Erythroblast (primary cell): ENCODE results near the gene PHLDB3.

Experiments
- DNase-seq, 2 experiments: peaks; one replicate each; lab custom pipeline; 2025; lab: John Stamatoyannopoulos, UW
- GATA1 ChIP-seq: IDR thresholded peaks from 2 replicates; pipeline ENCODE4 v1.6.1; 2011; ENCODE audit warnings: low read depth, mild to moderate bottlenecking, control low read depth, low read length, moderate library complexity
- POLR2A ChIP-seq: IDR thresholded peaks from 2 replicates; pipeline ENCODE4 v1.6.1; 2011; ENCODE audit warnings: mild to moderate bottlenecking, low read length

PHLDB3 gene

GRCh38 chr19:43499042-43499441 lies 5.5 kb downstream of the PHLDB3 start:
- DNase-seq: no peak
- TF ChIP-seq GATA1 (no peak), POLR2A (no peak)

DNA sequence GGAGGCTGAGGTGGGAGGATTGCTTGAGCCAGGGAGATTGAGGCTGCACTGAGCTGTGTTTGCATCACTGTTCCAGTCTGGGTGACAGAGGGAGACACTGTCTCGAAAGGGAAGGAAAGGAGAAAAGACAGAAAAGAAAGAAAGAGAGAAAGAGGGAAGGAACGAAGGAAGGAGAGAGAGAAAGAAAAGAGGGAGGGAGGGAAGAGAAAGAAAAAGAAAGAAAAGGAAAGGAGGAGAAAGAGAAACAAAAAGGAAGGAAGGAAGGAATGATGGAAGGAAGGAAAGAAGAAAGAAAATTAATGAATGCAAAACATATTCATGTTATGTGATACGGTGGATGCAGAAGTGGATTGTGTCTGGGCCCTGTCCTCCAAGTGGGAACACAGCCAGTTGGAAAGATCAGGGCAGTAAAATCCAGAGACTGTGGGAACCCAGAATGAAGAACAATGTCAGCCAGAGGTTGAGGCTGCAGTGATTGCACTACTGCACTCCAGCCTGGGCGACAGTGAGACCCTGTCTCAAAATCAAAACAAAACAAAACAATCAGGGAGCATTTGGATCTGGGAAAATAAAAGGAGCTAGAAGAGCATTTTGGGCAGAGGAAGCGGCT lies 6.2 kb downstream of the PHLDB3 start:
- DNase-seq: no peak
- TF ChIP-seq POLR2A: no peak
- no peak for TF ChIP-seq GATA1

GRCh38 chr19:43496960-43497359 lies 7.6 kb downstream of the PHLDB3 start:
- DNase-seq: no peak
- TF ChIP-seq POLR2A (no peak), GATA1 (no peak)

- no peak for TF ChIP-seq POLR2A
- TF ChIP-seq GATA1: no peak
- DNase-seq: no peak
Measured at GRCh38 chr19:43495082-43495481, 9.5 kb downstream of the PHLDB3 start.

- TF ChIP-seq GATA1 (no peak), POLR2A (no peak)
Measured at GRCh38 chr19:43490759-43491158, 13.8 kb downstream of the PHLDB3 start.

GRCh38 chr19:43489979-43490599 lies 14.5 kb downstream of the PHLDB3 start:
- no peak for DNase-seq
- TF ChIP-seq GATA1 (no peak), POLR2A (no peak)

More at GRCh38 chr19:43490759-43491158, 13.8 kb downstream of the PHLDB3 start:
- DNase-seq: no peak

DNA sequence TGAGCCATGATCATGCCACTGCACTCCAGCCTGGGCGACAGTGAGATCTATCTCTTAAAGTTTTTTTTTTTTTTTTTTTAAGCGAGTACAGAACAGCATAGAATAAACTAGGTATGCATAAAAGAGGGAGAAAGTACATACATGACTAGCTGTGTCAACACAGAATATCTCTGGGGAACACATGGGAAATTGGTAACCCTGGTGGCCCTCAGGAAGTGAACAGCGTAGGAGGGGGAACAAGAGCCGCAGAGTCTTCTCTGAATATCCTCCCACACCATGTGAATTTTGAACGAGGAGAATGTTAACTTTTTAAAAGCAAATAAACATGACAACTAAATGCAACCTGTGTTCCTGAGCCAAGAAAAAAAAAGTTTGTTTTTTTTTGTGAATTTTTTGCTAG lies 15.2 kb downstream of the PHLDB3 start:
- TF ChIP-seq POLR2A: no peak
- TF ChIP-seq GATA1: no peak
- no peak for DNase-seq

DNA sequence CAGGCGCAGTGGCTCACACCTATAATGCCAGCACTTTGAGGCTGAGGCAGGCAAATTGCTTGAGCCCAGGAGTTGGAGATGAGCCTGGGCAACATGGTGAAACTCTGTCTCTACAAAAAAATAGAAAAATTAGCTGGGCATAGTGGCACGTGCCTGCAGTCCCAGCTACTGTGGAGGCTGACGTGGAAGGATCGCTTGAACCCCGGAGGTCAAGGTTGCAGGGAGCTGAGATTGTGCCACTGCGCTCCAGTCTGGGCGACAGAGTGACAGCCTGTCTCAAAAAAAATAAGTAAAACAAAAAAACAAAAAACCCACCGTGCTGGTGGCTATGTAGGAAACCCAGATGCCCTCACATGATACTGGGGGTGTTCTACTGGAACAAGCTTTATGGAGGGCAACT lies 16.4 kb downstream of the PHLDB3 start:
- TF ChIP-seq POLR2A (no peak), GATA1 (no peak)
- DNase-seq: no peak

GRCh38 chr19:43486412-43486811 lies 18.1 kb downstream of the PHLDB3 start:
- DNase-seq: no peak
- TF ChIP-seq GATA1: no peak
- no peak for TF ChIP-seq POLR2A

GRCh38 chr19:43485951-43486350 lies 18.6 kb downstream of the PHLDB3 start:
- DNase-seq: no peak
- TF ChIP-seq POLR2A (no peak), GATA1 (no peak)

GRCh38 chr19:43483281-43483680 lies 21.3 kb downstream of the PHLDB3 start:
- TF ChIP-seq GATA1 (no peak), POLR2A (no peak)
- DNase-seq: no peak

DNA sequence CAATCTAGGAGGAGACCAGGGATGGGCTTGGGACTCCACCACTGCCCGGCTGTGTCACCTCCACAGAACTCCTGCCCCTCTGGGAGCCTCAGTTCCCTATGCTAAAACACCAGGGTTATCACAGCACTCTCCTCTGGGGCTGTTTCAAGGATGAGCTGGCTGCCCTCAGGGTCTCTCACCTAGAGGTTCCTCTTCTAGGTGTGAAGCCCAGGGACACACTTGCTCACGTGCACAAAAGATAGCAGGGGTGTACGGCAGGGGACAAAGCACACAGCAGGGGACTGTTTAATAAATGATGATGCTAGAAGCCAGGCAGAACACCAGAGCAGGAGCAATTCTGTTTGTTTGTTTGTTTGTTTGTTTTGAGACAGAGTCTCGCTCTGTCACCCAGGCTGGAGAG lies 22.4 kb downstream of the PHLDB3 start:
- TF ChIP-seq GATA1 (no peak), POLR2A (no peak)
- no peak for DNase-seq

- no peak for TF ChIP-seq POLR2A
- no peak for TF ChIP-seq GATA1
- no peak for DNase-seq
Measured at GRCh38 chr19:43481701-43482100, 22.8 kb downstream of the PHLDB3 start.

DNA sequence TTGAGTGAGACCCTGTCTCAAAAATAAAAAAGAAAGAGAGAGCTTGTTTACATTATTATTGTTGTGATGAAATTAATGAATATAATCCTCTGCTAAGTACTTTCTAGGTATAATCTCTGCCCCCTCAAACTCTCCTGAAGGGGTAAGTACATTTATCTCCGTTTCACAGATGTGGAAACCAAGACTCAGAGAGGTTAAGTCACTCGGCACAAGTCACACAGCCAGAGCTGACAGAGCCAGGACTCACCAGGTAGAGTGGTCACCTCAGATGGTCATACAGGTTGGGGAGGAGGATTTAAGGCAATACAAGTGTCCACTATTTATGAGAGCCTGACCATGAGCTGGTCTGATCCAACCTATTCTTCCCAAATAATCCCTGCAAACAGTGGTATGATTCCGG lies 24.0 kb downstream of the PHLDB3 start:
- DNase-seq: no peak
- no peak for TF ChIP-seq GATA1
- TF ChIP-seq POLR2A: no peak
